GM19099 (cell line): Measurements from ENCODE around the gene LRCH4.

Source experiments
- POLR2A ChIP-seq: IDR thresholded peaks from 3 replicates; pipeline ENCODE4 v1.6.1; 2011; ENCODE audit warnings: low read depth; ENCODE audit not compliant: insufficient read length; ENCODE audit errors: extremely low read depth

LRCH4 gene

DNA sequence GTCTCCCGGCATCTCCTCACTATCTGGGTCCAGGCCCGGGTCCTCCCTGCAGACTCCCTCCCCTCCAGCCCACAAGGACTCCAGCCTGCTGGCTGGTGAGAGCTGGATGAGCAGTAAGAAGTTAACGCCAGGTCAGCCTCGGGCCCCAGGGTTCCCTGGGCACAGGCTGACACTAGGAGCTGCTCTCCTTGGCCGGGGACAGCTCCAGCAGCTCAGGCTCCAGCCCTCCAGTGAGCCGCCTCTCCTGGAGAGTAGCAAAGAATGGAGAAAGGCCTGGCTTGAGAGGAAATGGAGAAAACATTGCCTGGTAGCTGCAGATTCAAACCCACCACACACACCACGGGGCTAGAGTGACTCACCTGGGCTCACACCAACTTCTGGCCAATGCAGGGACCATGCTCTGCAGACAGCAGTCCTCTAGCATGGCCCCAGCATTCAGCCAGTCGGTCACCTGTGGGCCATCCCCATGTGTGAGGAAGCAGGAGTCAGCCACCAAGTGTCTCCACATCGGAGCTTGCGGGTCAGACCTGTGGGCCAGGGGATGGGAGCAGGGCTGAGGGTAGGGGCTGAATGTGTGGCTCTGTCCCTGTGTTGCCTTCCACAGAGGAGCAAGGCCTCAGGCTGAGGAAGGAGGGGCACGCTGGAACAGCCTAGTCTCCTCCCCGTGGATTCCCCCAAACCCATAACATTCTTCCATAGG, 18.7 kb downstream of the LRCH4 start:
- no peak for TF ChIP-seq POLR2A

DNA sequence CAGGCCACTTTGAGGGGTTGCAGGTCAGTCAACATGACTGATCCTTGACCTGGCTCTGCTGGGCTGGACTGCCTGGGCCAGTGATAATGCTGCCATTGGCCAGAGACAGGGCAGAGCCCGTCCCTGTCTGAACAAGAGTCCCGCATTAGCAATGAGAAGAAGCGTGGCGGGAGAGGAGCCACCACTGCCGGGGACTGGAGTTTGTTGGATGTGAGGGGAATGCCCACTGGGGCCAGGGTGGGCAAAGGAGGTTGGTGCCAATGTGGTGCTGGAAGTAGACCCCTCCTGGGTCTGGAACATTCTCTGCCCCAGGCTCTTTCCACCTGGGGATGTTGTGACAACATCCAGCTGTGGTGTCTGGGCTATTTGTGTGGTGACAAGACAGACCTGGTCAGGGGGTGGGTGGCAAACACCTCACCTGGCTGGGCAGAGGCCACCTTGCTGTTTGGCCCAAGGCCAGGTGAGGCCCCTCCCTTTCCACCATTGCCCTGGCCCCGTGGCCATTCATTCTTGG, 19.9 kb downstream of the LRCH4 start:
- no peak for TF ChIP-seq POLR2A

DNA sequence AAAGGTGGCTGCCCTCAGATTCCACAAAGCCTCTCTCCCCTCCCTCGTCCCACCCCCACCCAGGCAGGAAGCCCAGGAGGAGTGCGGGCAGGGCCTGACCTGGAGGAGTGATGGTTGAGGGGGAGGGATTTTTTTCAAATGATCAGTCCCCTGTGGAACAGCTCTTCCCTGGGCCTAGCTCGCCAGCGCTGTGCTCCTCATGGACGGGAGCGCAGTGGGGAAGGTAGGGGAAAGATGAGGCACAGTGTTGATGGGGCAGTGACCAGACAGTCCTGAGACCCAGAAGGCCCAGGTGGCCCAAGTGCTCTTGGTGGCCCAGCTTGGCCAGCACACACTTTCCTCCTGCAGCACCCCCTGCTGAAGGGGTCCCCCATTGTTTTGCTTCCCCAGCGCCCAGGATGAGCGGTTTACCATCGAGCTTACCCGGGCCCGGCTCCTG, 20.8 kb downstream of the LRCH4 start:
- no peak for TF ChIP-seq POLR2A

DNA sequence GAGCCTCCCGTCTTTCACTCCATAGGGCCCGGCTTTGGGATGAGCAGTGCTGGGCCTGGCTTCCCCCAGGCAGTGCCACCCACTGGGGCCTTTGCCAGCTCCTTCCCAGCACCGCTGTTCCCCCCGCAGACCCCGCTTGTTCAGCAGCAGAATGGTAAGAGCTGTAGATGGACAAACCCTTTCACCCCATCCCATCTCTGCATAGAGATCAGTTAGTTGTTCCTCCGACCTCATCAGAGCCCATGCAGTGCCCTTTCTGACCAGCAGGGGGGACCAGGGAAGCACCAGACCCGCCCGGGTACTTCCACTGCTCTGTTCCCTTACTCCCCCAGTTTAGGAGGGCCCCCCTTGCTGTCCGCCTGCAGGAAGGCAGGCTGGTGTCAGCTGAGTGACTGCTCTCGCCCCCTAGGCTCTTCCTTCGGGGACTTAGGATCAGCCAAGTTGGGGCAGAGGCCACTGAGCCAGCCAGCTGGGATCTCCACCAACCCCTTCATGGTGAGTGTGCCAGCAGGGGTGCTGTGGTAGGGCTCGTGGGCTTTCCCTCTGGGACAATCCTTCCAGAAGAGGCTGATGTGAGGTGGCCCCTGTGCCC, 22.0 kb downstream of the LRCH4 start:
- TF ChIP-seq POLR2A: no peak

DNA sequence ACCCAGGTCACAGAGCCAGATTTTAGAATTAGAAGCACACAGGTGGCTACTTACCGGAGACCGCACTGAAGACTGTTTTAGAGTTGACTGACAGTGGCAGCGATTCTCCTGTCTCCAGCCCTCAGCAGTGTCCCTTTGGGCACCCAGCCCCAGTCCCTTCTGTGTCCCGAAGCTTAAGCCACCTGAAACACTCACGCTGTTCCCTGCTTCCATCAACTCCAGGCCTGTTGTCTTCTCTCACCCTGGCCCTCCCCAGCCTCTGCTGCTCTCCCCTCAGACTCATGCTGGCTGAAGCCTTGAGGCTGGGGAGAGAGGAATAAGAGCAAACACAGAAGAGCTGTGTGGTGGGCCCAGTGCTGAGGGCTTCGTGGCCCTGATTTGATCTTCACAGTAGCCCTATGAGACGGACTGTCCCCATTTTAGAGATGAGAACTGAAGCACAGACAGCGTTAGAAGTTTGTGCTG, 22.8 kb downstream of the LRCH4 start:
- no peak for TF ChIP-seq POLR2A

DNA sequence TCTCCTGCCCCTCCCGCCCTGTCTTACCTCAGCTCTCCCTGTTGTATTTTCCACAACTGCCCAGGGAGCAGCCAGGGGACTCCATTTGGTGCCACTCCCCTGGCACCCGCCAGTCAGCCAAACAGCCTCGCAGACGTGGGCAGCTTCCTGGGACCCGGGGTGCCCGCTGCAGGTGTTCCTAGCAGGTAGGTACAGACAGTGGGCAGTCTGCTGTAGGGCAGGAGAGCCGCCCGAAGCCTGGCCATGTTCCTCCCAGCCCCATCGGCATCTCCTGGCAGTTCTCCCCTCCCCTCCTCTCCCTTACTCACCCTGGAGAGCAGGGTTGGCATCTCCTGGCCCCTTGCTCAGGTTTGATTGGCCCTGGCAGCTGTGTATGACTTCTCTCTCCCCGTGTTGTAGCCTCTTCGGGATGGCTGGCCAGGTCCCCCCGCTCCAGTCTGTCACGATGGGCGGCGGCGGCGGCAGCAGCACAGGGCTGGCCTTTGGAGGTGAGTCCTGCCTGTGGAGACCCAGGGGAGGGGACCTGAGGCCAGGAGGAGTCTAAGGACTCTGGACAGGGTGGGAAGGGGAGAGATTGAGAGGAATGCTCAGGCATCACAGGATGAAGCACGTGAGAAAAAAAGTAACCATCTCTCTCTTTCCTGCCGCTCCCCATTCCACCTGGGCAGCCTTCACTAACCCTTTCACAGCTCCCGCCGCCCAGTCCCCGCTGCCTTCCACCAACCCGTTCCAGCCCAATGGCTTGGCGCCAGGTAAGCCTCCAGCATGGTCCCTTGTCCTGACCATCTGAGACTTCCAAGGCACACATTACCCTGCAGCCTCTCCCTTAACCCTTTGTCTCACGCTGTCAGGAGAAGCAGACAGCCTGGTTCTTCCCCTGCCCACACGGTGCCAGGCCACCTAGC, 23.5 kb downstream of the LRCH4 start:
- no peak for TF ChIP-seq POLR2A

DNA sequence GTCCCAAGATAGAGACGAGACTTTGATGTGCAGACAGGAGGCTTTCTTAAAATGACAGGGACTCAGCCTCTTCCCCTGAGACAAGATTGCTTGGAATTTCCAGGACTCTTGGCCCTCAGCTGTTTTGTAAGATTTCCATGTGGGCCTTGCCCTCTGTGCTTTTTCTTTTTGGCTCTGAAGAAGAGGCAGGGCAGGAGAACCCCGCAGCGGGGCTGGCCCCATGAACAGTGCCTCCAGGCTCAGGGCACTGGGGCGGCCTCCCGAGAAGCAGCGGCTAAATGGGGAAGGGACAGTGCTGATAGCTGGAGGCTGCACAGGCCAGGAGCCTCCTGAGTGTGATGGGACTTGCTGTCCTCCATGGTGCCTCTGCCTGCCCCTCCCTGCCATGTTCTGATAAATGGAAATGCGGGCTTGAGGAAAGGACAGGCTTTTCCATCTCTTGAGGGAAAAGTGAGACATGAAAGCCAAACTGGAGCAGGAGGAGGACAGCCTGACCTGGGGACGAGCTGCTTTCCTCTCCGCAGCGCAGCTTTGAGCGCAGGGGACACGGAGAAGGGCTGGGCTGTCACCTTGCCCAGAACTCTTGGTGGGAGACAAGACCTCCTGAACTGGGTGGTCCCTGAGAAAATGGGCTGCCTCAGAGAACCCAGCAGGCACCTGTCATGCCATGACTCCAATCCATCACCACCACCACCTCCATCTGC, 24.3 kb downstream of the LRCH4 start:
- TF ChIP-seq POLR2A: no peak

DNA sequence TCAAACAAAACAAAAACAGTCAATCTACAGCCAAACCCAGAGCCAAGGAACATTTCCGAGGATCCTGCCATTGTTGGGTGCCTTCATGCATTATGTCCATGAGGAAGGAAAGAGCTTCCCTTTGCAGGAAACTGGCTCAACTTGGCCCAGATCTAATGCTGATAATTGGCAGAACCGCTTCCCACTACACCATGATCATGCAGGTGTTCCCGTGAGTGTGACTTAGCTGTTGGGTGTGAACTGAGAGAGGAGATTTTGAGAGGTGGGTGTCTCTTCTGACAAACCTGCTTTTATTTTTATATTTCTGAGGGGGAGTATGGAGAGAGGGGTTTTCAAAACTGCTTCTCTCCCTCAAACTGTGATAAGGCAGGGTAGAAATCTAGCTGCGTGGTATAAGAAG, 26.8 kb downstream of the LRCH4 start:
- TF ChIP-seq POLR2A: no peak

DNA sequence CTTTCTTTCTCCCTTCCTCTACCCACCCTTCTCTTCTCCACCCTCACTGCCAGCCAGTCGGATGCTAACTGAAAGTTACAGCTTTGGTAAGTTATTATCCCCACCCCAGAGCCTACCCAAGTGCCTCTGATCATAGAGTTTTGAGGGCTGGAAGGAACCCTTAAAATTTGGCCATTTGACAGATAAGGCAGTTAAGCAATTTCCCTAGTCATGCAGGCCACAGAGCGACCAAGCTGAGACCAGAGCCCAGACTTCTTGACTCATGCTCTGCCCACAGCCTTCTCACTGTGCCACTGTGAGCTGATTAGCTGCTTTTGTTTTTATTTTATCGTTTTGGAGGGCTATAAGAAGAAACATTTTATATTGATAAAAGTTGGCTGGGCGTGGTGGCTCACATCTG, 29.4 kb downstream of the LRCH4 start:
- TF ChIP-seq POLR2A: no peak

DNA sequence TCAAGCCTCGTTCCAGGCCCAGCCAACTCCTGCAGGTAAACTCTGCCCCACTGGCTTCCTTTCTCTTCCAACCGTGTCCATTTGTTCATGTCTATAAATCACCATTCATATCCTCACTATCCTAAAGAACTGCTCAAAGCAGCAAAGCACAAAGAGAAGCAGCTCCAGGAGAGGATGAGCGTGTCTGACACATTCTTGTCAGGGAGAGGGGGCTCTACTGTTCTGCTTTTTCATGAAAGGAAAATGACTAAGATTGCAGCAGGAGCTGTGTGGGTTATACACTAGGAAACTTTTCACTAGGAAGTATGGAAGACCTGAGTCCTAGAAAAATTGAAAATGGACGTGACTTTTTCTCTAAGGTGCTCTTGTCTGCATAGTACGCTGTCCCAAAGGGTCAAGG, 30.2 kb downstream of the LRCH4 start:
- TF ChIP-seq POLR2A: no peak

DNA sequence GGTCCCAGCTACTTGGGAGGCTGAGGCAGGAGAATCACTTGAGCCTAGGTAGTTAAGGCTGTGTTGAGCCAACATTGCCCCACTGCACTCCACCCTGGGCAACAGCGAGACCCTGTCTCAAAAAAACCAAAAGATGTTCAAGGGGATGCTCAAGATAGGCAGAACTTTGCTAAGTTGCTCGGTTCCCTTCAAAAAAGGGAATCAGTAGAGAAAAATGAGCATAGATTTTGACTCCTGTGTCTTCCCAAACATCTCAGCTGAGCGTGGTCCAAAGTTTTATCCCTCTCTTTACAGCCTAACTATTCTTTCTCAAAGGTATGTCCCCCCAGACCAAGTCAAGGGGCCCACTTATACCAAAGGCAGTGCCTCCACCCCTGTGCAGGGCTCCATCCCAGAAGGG, 32.9 kb downstream of the LRCH4 start:
- TF ChIP-seq POLR2A: no peak

DNA sequence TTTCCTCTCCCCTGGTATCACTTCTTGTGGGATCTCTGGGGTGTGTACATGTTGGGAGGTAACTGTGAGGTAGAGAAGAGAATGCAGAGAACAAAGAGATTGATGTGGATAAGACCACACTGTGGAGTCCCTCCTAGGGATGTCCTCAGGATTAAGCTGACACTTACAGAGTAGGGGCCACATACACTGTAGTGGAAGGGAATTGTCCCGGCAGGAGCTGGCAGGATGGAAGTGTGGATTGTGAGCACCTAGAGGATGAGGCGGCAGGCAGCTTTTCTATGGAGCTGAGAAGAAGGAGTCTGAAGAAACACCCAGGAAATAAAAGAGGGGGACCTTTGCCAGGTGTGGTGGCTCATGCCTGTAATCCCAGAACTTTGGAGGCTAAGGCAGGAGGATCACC, 33.4 kb downstream of the LRCH4 start:
- TF ChIP-seq POLR2A: no peak

DNA sequence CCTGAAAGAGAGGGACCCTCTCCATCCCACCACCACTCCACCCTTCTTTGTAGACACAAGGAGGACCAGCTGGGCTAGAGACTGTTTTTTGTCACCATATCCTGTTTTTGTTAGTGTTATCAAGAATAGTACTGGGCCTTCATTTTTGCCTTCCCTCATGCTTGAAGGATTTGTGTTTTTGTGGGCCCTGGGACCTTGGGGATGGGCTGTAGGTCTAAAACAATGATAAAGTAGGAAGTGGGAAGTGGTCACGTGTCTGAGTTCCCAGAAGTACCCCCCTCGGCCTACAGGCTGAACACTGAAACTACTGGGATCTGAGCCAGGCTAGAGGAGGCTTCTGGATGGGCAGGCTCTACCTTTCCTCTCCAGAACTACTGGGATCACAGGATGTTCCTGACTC, 38.1 kb downstream of the LRCH4 start:
- TF ChIP-seq POLR2A: no peak

DNA sequence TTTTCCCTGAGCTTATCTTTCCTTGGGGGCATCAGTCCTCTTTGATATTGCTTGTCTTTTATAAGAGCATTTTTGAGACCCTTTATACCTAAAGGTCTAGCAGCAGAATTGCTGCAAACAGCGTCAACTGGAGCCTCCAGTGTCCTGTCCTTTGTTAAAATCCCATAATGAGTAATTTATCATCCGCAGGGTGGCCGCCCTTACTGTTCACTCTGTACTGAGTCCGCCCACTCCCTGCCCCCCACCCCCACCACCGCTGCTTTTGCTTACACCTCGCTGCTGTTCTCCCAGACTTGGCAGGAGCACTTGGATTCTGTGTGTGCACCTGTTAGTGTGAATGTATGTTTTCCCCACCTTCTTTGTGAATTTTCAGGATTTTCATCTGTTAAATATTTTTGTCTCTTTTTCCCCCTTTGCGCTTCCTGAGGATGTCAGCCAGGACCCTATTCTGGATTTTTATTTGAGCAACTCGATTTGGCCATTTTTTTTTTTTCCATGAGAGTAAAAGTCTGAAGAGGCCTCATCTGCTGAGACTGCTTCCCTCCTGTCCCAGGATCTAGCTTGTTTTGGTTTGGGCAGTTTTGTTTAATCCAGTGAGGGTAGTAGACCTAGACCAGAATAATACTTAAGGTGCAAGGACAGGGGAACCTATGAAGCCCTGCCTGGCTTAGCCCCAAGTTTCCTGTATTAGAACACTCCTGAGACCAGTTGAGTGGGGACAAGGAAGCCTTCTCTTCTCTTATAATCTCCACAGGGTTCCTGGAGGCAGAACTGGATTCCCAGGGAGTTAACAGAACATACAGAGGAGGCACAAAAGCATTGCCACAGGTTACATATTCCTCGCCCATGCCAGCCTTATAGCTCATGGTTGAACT, 38.8 kb downstream of the LRCH4 start:
- TF ChIP-seq POLR2A: no peak
